Measurements from ENCODE around the gene MDM1.

Gene MDM1

GRCh38 chr12:68358532-68359485, 26.6 kb upstream of the MDM1 start:
- Histone ChIP-seq H3K4me3 (no peak overlapping the region), H3K27ac (peak overlapping the region in 7 of 21 experiments; percentile 2 to 50 (median 29))

- Histone ChIP-seq H3K4me3 (no peak overlapping the region), H3K27ac (no peak overlapping the region)
Measured at GRCh38 chr12:68356986-68357385, 24.8 kb upstream of the MDM1 start.

- Histone ChIP-seq H3K27ac (no peak overlapping the region), H3K4me3 (no peak overlapping the region)
Measured at GRCh38 chr12:68356060-68356695, 24.0 kb upstream of the MDM1 start.

GRCh38 chr12:68354977-68355541, 22.9 kb upstream of the MDM1 start:
- no peak overlapping the region for H3K27ac ChIP-seq

GRCh38 chr12:68352067-68352466, 19.9 kb upstream of the MDM1 start:
- H3K4me3 ChIP-seq = no peak overlapping the region

More at GRCh38 chr12:68354977-68355541, 22.9 kb upstream of the MDM1 start:
- H3K4me3 ChIP-seq = no peak overlapping the region

GRCh38 chr12:68350753-68351152, 18.6 kb upstream of the MDM1 start:
- Histone ChIP-seq H3K4me3 (no peak overlapping the region), H3K27ac (no peak overlapping the region)

More at GRCh38 chr12:68352067-68352466, 19.9 kb upstream of the MDM1 start:
- no peak overlapping the region for H3K27ac ChIP-seq

- Histone ChIP-seq H3K4me3 (no peak overlapping the region), H3K27ac (no peak overlapping the region)
Measured at GRCh38 chr12:68349921-68350606, 17.9 kb upstream of the MDM1 start.

- no peak overlapping the region for H3K4me3 ChIP-seq
- H3K27ac ChIP-seq = no peak overlapping the region
Measured at GRCh38 chr12:68349220-68349621, 17.1 kb upstream of the MDM1 start.

- no peak overlapping the region for H3K27ac ChIP-seq
Measured at GRCh38 chr12:68348419-68348818, 16.3 kb upstream of the MDM1 start.

GRCh38 chr12:68345763-68346162, 13.6 kb upstream of the MDM1 start:
- H3K4me3 ChIP-seq = no peak overlapping the region
- H3K27ac ChIP-seq = no peak overlapping the region

More at GRCh38 chr12:68348419-68348818, 16.3 kb upstream of the MDM1 start:
- H3K4me3 ChIP-seq = no peak overlapping the region

GRCh38 chr12:68344126-68344525, 12.0 kb upstream of the MDM1 start:
- H3K4me3 ChIP-seq = no peak overlapping the region
- H3K27ac ChIP-seq = peak overlapping the region in 1 of 21 experiments; percentile 13

GRCh38 chr12:68342966-68343365, 10.8 kb upstream of the MDM1 start:
- Histone ChIP-seq H3K27ac (no peak overlapping the region), H3K4me3 (no peak overlapping the region)

GRCh38 chr12:68341822-68342221, 9.7 kb upstream of the MDM1 start:
- no peak overlapping the region for H3K4me3 ChIP-seq
- H3K27ac ChIP-seq = no peak overlapping the region

- H3K4me3 ChIP-seq = no peak overlapping the region
- no peak overlapping the region for H3K27ac ChIP-seq
Measured at GRCh38 chr12:68340404-68341270, 8.5 kb upstream of the MDM1 start.

- H3K4me3 ChIP-seq = no peak overlapping the region
- H3K27ac ChIP-seq = no peak overlapping the region
Measured at GRCh38 chr12:68336889-68337303, 4.7 kb upstream of the MDM1 start.

- no peak overlapping the region for H3K27ac ChIP-seq
Measured at GRCh38 chr12:68335462-68335861, 3.3 kb upstream of the MDM1 start.

GRCh38 chr12:68334132-68334531, 2.0 kb upstream of the MDM1 start:
- no peak overlapping the region for H3K27ac ChIP-seq
- no peak overlapping the region for H3K4me3 ChIP-seq

More at GRCh38 chr12:68335462-68335861, 3.3 kb upstream of the MDM1 start:
- no peak overlapping the region for H3K4me3 ChIP-seq

GRCh38 chr12:68332728-68333630, 817 bp upstream of the MDM1 start:
- Histone ChIP-seq H3K27ac (peak overlapping the region in 17 of 21 experiments; percentile 48 to 83 (median 68)), H3K4me3 (peak overlapping the region; percentile 57 to 86 (median 78))

All from skin epidermis (tissue), 12 donors.